H1 (cell line): ENCODE results near the gene FHDC1. TPM values are rescaled to one million over a fixed set of nuclear protein-coding genes. Genes with fewer than 3 reads are reported as not detected.

Source experiments
- MAFK ChIP-seq: IDR thresholded peaks from 2 replicates; pipeline ENCODE4 v1.6.1; 2012; ENCODE audit warnings: low read depth, mild to moderate bottlenecking, improper control_type of control experiment, low read length
- polyA plus RNA-seq, 7 experiments: library from polyadenylated mRNA; depleted of rRNA in 3 of 7; stranded (reverse) in 5 of 7; unstranded in 2 of 7; fragments of >200 nt in 5 of 7; fragments of 200-250 nt in 2 of 7; gene quantifications; 1 replicate in 5 of 7; 2 replicates in 1 of 7; 4 replicates in 1 of 7; pipeline versions ENCODE4 v1.2.1 to v1.2.3, GENCODE V29; 2011 to 2013; ENCODE audit warnings: missing spikeins in 2 of 7, mixed read lengths in 2 of 7
- total RNA-seq: library from RNA; stranded (reverse); fragmentation: NEBNext Ultra II Directional; extraction: Animal tissue kit (Norgen Biotek cat#: 25700); gene quantifications from 2 replicates; pipeline ENCODE4 v1.2.1, GENCODE V29; 2021

The FHDC1 gene
- total and polyA plus RNA-seq, 2 of the 8 experiments (the other 6 are each of a cell fraction or from before 2014, with no cell fraction given), result 6.4 to 28.6 TPM

GRCh38 chr4:153010146-153010545 lies 74.0 kb downstream of the FHDC1 start (continued):
- TF ChIP-seq MAFK, result no peak
